T-cell (primary cell): ENCODE measurements around the gene GABPA. TPM values are rescaled to one million over a fixed set of nuclear protein-coding genes. Genes with fewer than 3 reads are reported as not detected.
"Not testable (repeated sequence)": the region's sequence is repeated elsewhere in the genome, so short reads cannot be mapped to it uniquely, and the experiment has no call there.

ENCODE experiments used
- ATAC-seq, 4 experiments: fragments of 200-7000 bp in 3 of 4; fragments of 150-1000 bp in 1 of 4; cut with Tn5 transposase; replicated peaks in 1 of 4; 1 replicate in 3 of 4; 2 replicates in 1 of 4; pipeline ENCODE4 v1.10.0; 2021; ENCODE audit warnings: moderate library complexity in 3 of 4, mild to moderate bottlenecking in 2 of 4, moderate number of reproducible peaks in 1 of 4
- CTCF ChIA-PET, 2 donors: fragments of 300-600 bp; sonication (Branson Sonifier 250); formaldehyde crosslinking; loops; one replicate each; lab custom pipeline; 2022; ENCODE audit warnings: antibody characterized with exemption in 2 of 2; lab: Charles Lee
- POLR2A ChIA-PET, 2 donors: fragments of 300-600 bp; sonication (Branson Sonifier 250); formaldehyde crosslinking; loops; one replicate each; lab custom pipeline; 2022; ENCODE audit warnings: antibody characterized with exemption in 2 of 2; lab: Charles Lee
- DNase-seq, 35 experiments: peaks; one replicate each; pipeline versions ENCODE4 v3.0.0 to v3.0.0-alpha.2; 2013 to 2023
- H3K27ac ChIP-seq: one replicate; pipeline ENCODE4 v1.5.1; 2013; ENCODE audit warnings: low read length
- H3K27me3 ChIP-seq, 2 experiments: replicated peaks in 1 of 2; 1 replicate in 1 of 2; 2 replicates in 1 of 2; pipeline versions ENCODE4 v1.6.1 to v1.7.0; 2013; ENCODE audit warnings: low read length in 1 of 2, mixed read lengths in 1 of 2; ENCODE audit not compliant: control insufficient read depth in 2 of 2, insufficient read depth in 2 of 2; ENCODE audit errors: extremely low read depth in 1 of 2
- H3K36me3 ChIP-seq, 2 donors: 1 replicate in 1 of 2; 2 replicates in 1 of 2; pipeline versions ENCODE4 v1.6.1 to v1.7.0; 2013; ENCODE audit warnings: low read length in 1 of 2; ENCODE audit not compliant: control insufficient read depth in 2 of 2, insufficient read depth in 1 of 2; ENCODE audit errors: extremely low read depth in 1 of 2
- H3K4me1 ChIP-seq, 2 experiments: 1 replicate in 1 of 2; 2 replicates in 1 of 2; pipeline versions ENCODE4 v1.6.1 to v1.7.0; 2013; ENCODE audit warnings: low read length in 2 of 2, mixed read lengths in 1 of 2; ENCODE audit not compliant: insufficient read depth in 2 of 2, control insufficient read depth in 1 of 2; ENCODE audit errors: extremely low read depth in 1 of 2
- H3K4me3 ChIP-seq, 2 donors: 1 replicate in 1 of 2; 2 replicates in 1 of 2; pipeline versions ENCODE4 v1.5.1 to v1.7.0; 2013; ENCODE audit warnings: mild to moderate bottlenecking in 2 of 2, low read length in 1 of 2, moderate library complexity in 1 of 2; ENCODE audit not compliant: control insufficient read depth in 1 of 2; ENCODE audit errors: extremely low read depth in 1 of 2
- H3K9me3 ChIP-seq: 2 replicates; pipeline ENCODE4 v1.7.0; 2013
- H3K27ac Mint-ChIP-seq, 2 donors: one replicate each; pipeline ENCODE4 v1.8.0; 2020 to 2021; ENCODE audit warnings: mild to moderate bottlenecking in 2 of 2, mixed read lengths in 2 of 2
- H3K27me3 Mint-ChIP-seq, 2 donors: one replicate each; pipeline ENCODE4 v1.8.0; 2021 to 2022; ENCODE audit warnings: mixed read lengths in 2 of 2
- H3K36me3 Mint-ChIP-seq: one replicate; pipeline ENCODE4 v1.8.0; 2021; ENCODE audit warnings: mixed read lengths
- H3K4me1 Mint-ChIP-seq, 3 donors: one replicate each; pipeline ENCODE4 v1.8.0; 2020 to 2022; ENCODE audit warnings: mixed read lengths in 3 of 3, mild to moderate bottlenecking in 1 of 3
- H3K4me3 Mint-ChIP-seq, 3 donors: one replicate each; pipeline ENCODE4 v1.8.0; 2020 to 2022; ENCODE audit warnings: mild to moderate bottlenecking in 3 of 3, mixed read lengths in 3 of 3, moderate library complexity in 3 of 3
- H3K9me3 Mint-ChIP-seq, 3 donors: one replicate each; pipeline ENCODE4 v1.8.0; 2020 to 2022; ENCODE audit warnings: mixed read lengths in 3 of 3
- WGBS: methylation state at CpG from one replicate; pipeline ENCODE4 v1.1.5; 2013; ENCODE audit warnings: missing lambda C conversion rate; ENCODE audit not compliant: insufficient coverage; 5-methylcytosine and 5-hydroxymethylcytosine counted together
- total RNA-seq, 35 experiments: library from RNA in 6 of 35; stranded (reverse) in 6 of 35; fragments of 120-200 nt in 1 of 35; gene quantifications; one replicate each; pipeline versions ENCODE4 v1.2.1 to v1.2.4 and lab custom pipeline; 2013 to 2026

The GABPA gene
- total RNA-seq, 5 donors from 2014 or later (not counting 1 experiment from before 2014, with no cell fraction given): 23.5 to 28.3 (median 25.5) TPM

DNA sequence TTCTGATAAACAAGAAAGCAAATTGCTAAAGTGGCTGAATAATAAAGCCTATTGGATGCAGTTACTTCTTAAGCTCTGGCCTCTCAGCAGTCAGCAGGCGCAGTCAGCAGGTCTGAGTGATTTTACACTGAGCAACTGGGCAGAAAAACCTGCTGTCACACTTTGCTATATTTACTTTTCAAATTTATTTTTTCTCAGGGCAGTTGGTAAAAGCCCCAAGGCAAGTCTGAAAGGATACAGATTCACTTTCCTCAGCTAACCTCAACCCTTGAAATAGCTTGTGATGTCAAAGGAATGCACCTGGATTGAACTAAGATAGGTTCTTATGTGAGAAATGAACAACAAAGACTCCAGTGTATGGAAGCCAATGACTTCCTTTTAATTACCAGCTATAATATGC is 34.0 kb upstream of the GABPA start:
- no peaks in the 10 kb centered on the region for H3K9me3 Mint-ChIP-seq
- H3K27ac Mint-ChIP-seq: no peak overlapping the region
- Histone ChIP-seq H3K4me1 (no peaks in the 10 kb centered on the region), H3K9me3 (no peaks in the 10 kb centered on the region), H3K36me3 (no peaks in the 10 kb centered on the region), H3K27ac (no peak overlapping the region), H3K4me3 (no peak overlapping the region), H3K27me3 (no peaks in the 10 kb centered on the region)
- ChIA-PET CTCF (interaction anchor here in 1 of 2 donors (0.6 kb wide), 1 partner anchor 1656 kb away, joined by 5 read pairs; no protein-coding TSS in a partner anchor), POLR2A (no interaction called here)
- DNase-seq (no peak), ATAC-seq (no peak)
- no peaks in the 10 kb centered on the region for H3K4me1 Mint-ChIP-seq
- 100% methylated on average over 1 of the region's 1 CpG for WGBS
- peaks cover 0 to 1% of the 10 kb centered on the region in 2 donors for H3K27me3 Mint-ChIP-seq
- no peaks in the 10 kb centered on the region for H3K36me3 Mint-ChIP-seq
- no peak overlapping the region for H3K4me3 Mint-ChIP-seq

DNA sequence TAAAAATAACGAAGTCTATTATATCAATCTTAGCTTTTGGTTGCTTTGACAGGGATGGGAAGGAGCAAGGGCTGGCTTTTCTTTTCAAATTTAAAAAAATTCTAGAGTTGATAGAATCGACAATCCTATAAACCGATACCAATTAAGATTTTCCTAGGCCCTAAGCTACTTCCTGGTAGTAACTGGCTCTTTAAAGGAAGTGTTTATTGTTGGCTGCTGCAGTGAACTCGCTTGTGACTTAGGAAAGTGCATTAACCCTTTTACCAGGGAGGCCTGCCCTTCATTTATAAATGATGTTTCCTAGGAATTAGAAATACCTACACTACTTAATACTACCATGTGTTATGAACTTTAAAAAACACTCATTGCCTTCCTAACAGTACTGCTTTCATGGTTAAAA is 33.2 kb upstream of the GABPA start:
- ATAC-seq (no peak), DNase-seq (no peak)
- WGBS: no CpG with 5 or more reads among the region's 4 CpGs
- Mint-ChIP-seq H3K9me3 (no peaks in the 10 kb centered on the region), H3K36me3 (no peaks in the 10 kb centered on the region), H3K27ac (no peak overlapping the region), H3K4me1 (no peaks in the 10 kb centered on the region), H3K27me3 (peaks cover 0 to 1% of the 10 kb centered on the region in 2 donors), H3K4me3 (no peak overlapping the region)
- Histone ChIP-seq H3K27ac (no peak overlapping the region), H3K9me3 (no peaks in the 10 kb centered on the region), H3K27me3 (no peaks in the 10 kb centered on the region), H3K4me1 (no peaks in the 10 kb centered on the region), H3K36me3 (no peaks in the 10 kb centered on the region), H3K4me3 (no peak overlapping the region)
- ChIA-PET POLR2A (interaction anchor here (0.5 to 0.6 kb wide), 2 partner anchors 74 to 231 kb away, joined by 3 to 4 read pairs; no protein-coding TSS in a partner anchor), CTCF (interaction anchor here (0.7 kb wide), 2 partner anchors 11 to 274 kb away, joined by 4 to 5 read pairs; no protein-coding TSS in a partner anchor)

DNA sequence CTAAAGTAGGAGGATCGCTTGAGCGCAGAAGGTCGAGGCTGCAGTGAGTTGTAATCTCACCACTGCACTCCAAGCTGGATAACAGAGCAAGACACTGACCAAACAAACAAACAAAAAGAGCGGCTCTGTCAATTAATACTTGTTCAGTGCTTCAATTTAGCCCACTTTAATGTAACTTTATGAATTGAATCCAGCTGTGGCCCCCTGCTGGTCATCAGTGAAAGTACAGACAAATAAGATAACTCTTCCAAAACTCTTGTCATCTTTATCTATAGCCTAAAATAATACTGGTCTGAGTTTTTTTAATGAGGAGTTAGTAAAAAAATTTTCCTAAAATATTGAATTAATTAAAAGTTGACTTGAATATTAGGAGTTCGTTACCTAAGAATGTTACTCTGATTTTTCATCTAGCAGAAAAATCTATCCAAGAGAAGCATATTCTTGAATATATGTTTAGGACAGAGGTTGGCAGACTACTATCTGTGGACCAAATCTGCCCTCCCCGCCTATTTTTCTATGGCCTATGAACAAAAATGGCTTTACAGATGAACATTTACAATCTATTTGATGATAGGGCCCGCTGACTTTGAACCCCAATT is 26.2 kb upstream of the GABPA start:
- Mint-ChIP-seq H3K4me1 (no peaks in the 10 kb centered on the region), H3K27me3 (no peaks in the 10 kb centered on the region), H3K27ac (no peak overlapping the region), H3K9me3 (no peaks in the 10 kb centered on the region), H3K4me3 (no peak overlapping the region), H3K36me3 (no peaks in the 10 kb centered on the region)
- no peaks in the 10 kb centered on the region for H3K9me3 ChIP-seq
- peak in 2 of 4 experiments; percentile 19 to 38 for ATAC-seq
- CTCF ChIA-PET: interaction anchor here (0.6 to 2.1 kb wide), 10 partner anchors 10 to 278 kb away, joined by 3 to 21 read pairs (median 5); no protein-coding TSS in a partner anchor
- no peak overlapping the region for H3K27ac ChIP-seq
- no peak overlapping the region for H3K4me3 ChIP-seq
- WGBS: 74% methylated on average over 3 of the region's 7 CpGs
- no peaks in the 10 kb centered on the region for H3K36me3 ChIP-seq
- H3K4me1 ChIP-seq: no peaks in the 10 kb centered on the region
- no peaks in the 10 kb centered on the region for H3K27me3 ChIP-seq
- POLR2A ChIA-PET: no interaction called here
- DNase-seq: peak in 30 of 35 experiments; percentile 3 to 73 (median 32)

DNA sequence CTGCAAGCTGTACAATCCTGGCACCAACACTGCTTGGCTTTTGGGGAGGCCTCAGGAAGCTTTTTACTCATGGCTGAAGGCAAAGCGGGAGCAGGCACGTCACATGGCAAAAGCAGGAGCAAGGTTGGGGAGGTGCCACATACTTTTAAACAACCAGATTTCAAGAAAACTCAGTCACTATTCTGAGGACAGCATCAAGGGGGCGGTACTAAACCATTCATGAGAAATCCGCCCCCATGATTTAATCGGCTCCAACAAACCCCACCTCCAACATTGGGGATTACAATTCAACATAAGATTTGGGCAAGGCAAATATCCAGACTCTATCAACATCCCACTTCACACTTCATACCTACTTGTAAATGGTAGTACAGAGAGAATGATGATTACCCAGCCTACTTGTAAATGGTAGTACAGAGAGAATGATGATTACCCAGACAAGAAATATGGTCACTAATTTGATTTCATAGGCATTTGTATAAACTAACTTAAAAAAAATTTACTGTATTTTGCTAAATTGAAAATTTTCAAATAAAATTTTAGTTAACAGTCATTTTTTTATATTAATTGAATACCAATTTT is 25.0 kb upstream of the GABPA start:
- CTCF ChIA-PET: interaction anchor here in 1 of 2 donors (0.7 kb wide), 1 partner anchor 289 kb away, joined by 4 read pairs; no protein-coding TSS in a partner anchor

DNA sequence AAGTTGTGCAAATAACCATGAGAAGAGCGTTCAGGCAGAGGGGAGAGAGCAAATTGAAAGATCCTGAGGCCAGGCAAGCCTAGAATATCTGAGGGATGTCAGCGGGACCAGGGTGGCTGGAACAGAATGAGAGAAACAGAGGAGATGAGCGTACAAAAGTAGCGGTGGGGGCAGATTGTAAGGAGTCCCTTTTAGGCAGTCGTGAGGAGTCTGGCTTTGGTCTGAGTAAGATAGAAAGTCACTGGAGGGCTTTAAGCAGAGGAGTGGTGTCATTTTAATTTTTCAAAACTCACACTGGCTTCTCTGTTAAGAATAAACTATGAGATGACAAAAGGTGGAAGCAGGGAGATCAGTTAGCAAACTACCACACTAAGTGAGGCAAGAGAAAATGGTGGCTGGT is 24.2 kb upstream of the GABPA start:
- H3K27me3 Mint-ChIP-seq: no peaks in the 10 kb centered on the region
- no peaks in the 10 kb centered on the region for H3K9me3 Mint-ChIP-seq
- POLR2A ChIA-PET: no interaction called here
- CTCF ChIA-PET: interaction anchor here (1.0 to 1.8 kb wide), 2 partner anchors 102 to 103 kb away, joined by 3 to 6 read pairs; no protein-coding TSS in a partner anchor
- no peak for ATAC-seq
- no peak overlapping the region for H3K4me3 ChIP-seq
- no peaks in the 10 kb centered on the region for H3K9me3 ChIP-seq
- no peaks in the 10 kb centered on the region for H3K27me3 ChIP-seq
- no peak for DNase-seq
- no peak overlapping the region for H3K27ac ChIP-seq
- no peaks in the 10 kb centered on the region for H3K4me1 ChIP-seq
- no peak overlapping the region for H3K27ac Mint-ChIP-seq
- H3K4me3 Mint-ChIP-seq: no peak overlapping the region
- H3K4me1 Mint-ChIP-seq: no peaks in the 10 kb centered on the region
- H3K36me3 Mint-ChIP-seq: no peaks in the 10 kb centered on the region
- H3K36me3 ChIP-seq: no peaks in the 10 kb centered on the region
- WGBS: 93% methylated on average over 2 of the region's 5 CpGs

More for the DNA sequence above, 25.0 kb upstream of the GABPA start:
- Mint-ChIP-seq H3K9me3 (no peaks in the 10 kb centered on the region), H3K27me3 (no peaks in the 10 kb centered on the region), H3K4me3 (no peak overlapping the region), H3K4me1 (no peaks in the 10 kb centered on the region), H3K27ac (no peak overlapping the region), H3K36me3 (no peaks in the 10 kb centered on the region)
- WGBS: 83% methylated on average over 1 of the region's 5 CpGs
- H3K9me3 ChIP-seq: no peaks in the 10 kb centered on the region
- H3K4me3 ChIP-seq: no peak overlapping the region
- no peaks in the 10 kb centered on the region for H3K36me3 ChIP-seq
- POLR2A ChIA-PET: no interaction called here
- ATAC-seq (no peak), DNase-seq (no peak)
- H3K4me1 ChIP-seq: no peaks in the 10 kb centered on the region
- no peaks in the 10 kb centered on the region for H3K27me3 ChIP-seq
- no peak overlapping the region for H3K27ac ChIP-seq

DNA sequence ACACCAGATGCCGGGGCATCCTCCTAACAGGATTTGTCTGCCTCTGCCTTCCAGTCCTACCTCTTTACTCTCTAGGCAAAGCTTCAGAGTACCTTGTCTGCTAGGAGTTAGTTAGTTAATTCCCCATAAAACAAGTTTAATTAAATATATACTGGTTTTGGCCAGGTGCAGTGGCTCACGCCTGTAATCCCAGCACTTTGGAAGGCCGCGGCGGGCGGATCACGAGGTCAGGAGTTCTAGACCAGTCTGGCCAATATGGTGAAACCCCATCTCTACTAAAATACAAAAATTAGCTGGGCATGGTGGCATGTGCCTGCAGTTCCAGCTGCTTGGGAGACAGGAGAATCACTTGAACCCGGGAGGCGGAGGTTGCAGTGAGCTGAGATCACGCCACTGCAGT is 20.7 kb upstream of the GABPA start:
- whole genome bisulfite sequencing: no CpG with 5 or more reads among the region's 10 CpGs
- H3K4me1 Mint-ChIP-seq, H3K36me3 ChIP-seq, H3K4me1 ChIP-seq, CTCF ChIA-PET, H3K27me3 ChIP-seq, H3K27me3 Mint-ChIP-seq, H3K4me3 ChIP-seq, H3K36me3 Mint-ChIP-seq, DNase-seq, POLR2A ChIA-PET, H3K9me3 ChIP-seq, H3K27ac Mint-ChIP-seq, H3K9me3 Mint-ChIP-seq, ATAC-seq, H3K4me3 Mint-ChIP-seq, H3K27ac ChIP-seq: not testable (repeated sequence)
